SK-MEL-5 (cell line): Measurements from ENCODE around the gene ACBD6. TPM values are rescaled to one million over a fixed set of nuclear protein-coding genes. Genes with fewer than 3 reads are reported as not detected.
"Not testable (repeated sequence)": the region's sequence is repeated elsewhere in the genome, so short reads cannot be mapped to it uniquely, and the experiment has no call there.

Source experiments
- DNase-seq: peaks from one replicate; pipeline ENCODE4 v3.0.0-alpha.2; 2016; ENCODE audit warnings: low read depth, low spot score
- in situ Hi-C: cut with HindIII; loops from 2 replicates; pipeline ENCODE4 v1.10.0; 2016; ENCODE audit warnings: low sequenced_read_pairs, high pct_unique_total_duplicates, low pct_unique_long_range_greater_than_20kb
- polyA plus RNA-seq, 2 experiments: library from polyadenylated mRNA; depleted of rRNA; stranded (reverse); fragments of >200 nt; gene quantifications; 2 replicates each; pipeline ENCODE4 v1.2.3, GENCODE V29; 2015
- total RNA-seq: library from RNA; depleted of rRNA; stranded (reverse); fragments of >200 nt; shearing (Covaris generic); gene quantifications from 2 replicates; pipeline ENCODE4 v1.2.3, GENCODE V29; 2014; rRNA removed

ACBD6 gene
- 45.3 and 46.0 TPM in 2 replicates for total RNA-seq
- 31.6 and 32.6 TPM in 2 replicates for polyA plus RNA-seq (2015; cell fraction: cytosol; rRNA removed)
- polyA plus RNA-seq (2015; cell fraction: nucleus; rRNA removed), result 99.7 and 129 TPM in 2 replicates

- in situ Hi-C loops, result loop anchor here (25.0 kb wide), 1 partner anchor 360 kb away; no protein-coding TSS in a partner anchor
- DNase-seq, result peak; percentile 82
Observed at GRCh38 chr1:180502361-180503279, at the start of gene ACBD6. Gene ACBD6 (minus strand): TSS chr1:180502577. CDS start chr1:180502266, 311 bp downstream.

- in situ Hi-C loops, result no loop called here
- DNase-seq, result no peak
Observed at GRCh38 chr1:180551997-180552396, 49.6 kb upstream of the ACBD6 start.

GRCh38 chr1:180550241-180550640 is 47.9 kb upstream of the ACBD6 start:
- no peak for DNase-seq
- in situ Hi-C loops, result no loop called here

GRCh38 chr1:180549770-180550169 is 47.4 kb upstream of the ACBD6 start:
- in situ Hi-C loops, DNase-seq: not testable (repeated sequence)

- in situ Hi-C loops, result no loop called here
- DNase-seq, result no peak
Observed at GRCh38 chr1:180548686-180549317, 46.4 kb upstream of the ACBD6 start.

- in situ Hi-C loops, result no loop called here
Observed at GRCh38 chr1:180545991-180546390, 43.6 kb upstream of the ACBD6 start.

GRCh38 chr1:180544050-180544449 is 41.7 kb upstream of the ACBD6 start:
- in situ Hi-C loops, result no loop called here
- DNase-seq, result no peak

More at GRCh38 chr1:180545991-180546390, 43.6 kb upstream of the ACBD6 start:
- no peak for DNase-seq

GRCh38 chr1:180542838-180543145 is 40.4 kb upstream of the ACBD6 start:
- no peak for DNase-seq

GRCh38 chr1:180542113-180542837 is 39.9 kb upstream of the ACBD6 start:
- in situ Hi-C loops, result no loop called here

More at GRCh38 chr1:180542838-180543145, 40.4 kb upstream of the ACBD6 start:
- in situ Hi-C loops, result no loop called here

GRCh38 chr1:180540697-180541594 is 38.6 kb upstream of the ACBD6 start:
- in situ Hi-C loops, result no loop called here

More at GRCh38 chr1:180542113-180542837, 39.9 kb upstream of the ACBD6 start:
- DNase-seq, result no peak

GRCh38 chr1:180539136-180539535 is 36.8 kb upstream of the ACBD6 start:
- in situ Hi-C loops, result no loop called here
- no peak for DNase-seq

More at GRCh38 chr1:180540697-180541594, 38.6 kb upstream of the ACBD6 start:
- DNase-seq, result no peak

- in situ Hi-C loops, result no loop called here
- DNase-seq, result no peak
Observed at GRCh38 chr1:180536821-180537372, 34.5 kb upstream of the ACBD6 start.

GRCh38 chr1:180535418-180535999 is 33.1 kb upstream of the ACBD6 start:
- no peak for DNase-seq
- in situ Hi-C loops, result no loop called here

- DNase-seq, result no peak
- in situ Hi-C loops, result no loop called here
Observed at GRCh38 chr1:180534214-180534613, 31.8 kb upstream of the ACBD6 start.

- in situ Hi-C loops, result no loop called here
- peak; percentile 67 for DNase-seq
Observed at GRCh38 chr1:180533266-180533987, 31.1 kb upstream of the ACBD6 start.

GRCh38 chr1:180532854-180533253 is 30.5 kb upstream of the ACBD6 start:
- in situ Hi-C loops, result no loop called here
- DNase-seq, result no peak
